Loucy (cell line): Measurements from ENCODE around the gene INSC.

Experiments used
- EZH2phosphoT487 ChIP-seq: fragments of 200-600 bp; IDR thresholded peaks from 2 replicates; pipeline ENCODE4 v1.6.1; 2018; ENCODE audit warnings: antibody characterized with exemption, mild to moderate bottlenecking, moderate library complexity, borderline replicate concordance
- TF ChIP-seq, protein P1 (sequence below): fragments of 200-600 bp; sonication (generic); conservative IDR thresholded peaks from 2 replicates; pipeline ENCODE4 v1.5.1; 2014; ENCODE audit warnings: mild to moderate bottlenecking, antibody characterized with exemption, low read length

DNA sequence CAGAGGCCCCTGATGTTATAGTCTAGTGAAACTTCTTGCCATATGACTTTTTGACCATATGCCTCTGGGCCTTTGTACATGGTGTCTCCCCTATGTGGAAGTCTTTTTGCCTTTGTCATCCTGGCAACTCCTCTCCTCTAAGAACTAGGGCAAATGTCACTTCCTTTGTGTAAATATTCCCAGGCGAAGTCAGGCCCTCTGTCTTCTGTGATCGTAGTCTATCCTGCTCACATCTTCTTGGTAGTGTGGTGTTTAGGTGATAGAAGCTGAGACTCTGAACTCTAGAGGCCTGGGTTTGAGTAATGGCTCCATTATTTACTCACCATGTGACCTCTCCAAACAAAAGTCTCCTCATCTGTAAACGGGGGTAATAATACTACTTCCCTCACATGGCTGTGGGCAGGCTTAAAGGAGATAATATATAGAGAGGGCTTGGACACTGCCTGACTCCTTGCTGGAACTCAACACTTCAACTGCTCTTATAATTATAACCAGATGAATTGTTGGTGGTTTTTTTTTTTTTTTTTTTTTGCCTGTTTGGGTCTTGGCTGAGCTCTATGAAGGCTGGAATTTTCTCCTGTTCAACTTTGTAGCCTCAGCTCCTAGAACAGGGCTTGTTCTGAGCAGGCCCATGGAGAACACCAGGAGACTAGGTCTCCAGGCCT, 43.8 kb downstream of the INSC start:
- TF ChIP-seq, protein P1, sequence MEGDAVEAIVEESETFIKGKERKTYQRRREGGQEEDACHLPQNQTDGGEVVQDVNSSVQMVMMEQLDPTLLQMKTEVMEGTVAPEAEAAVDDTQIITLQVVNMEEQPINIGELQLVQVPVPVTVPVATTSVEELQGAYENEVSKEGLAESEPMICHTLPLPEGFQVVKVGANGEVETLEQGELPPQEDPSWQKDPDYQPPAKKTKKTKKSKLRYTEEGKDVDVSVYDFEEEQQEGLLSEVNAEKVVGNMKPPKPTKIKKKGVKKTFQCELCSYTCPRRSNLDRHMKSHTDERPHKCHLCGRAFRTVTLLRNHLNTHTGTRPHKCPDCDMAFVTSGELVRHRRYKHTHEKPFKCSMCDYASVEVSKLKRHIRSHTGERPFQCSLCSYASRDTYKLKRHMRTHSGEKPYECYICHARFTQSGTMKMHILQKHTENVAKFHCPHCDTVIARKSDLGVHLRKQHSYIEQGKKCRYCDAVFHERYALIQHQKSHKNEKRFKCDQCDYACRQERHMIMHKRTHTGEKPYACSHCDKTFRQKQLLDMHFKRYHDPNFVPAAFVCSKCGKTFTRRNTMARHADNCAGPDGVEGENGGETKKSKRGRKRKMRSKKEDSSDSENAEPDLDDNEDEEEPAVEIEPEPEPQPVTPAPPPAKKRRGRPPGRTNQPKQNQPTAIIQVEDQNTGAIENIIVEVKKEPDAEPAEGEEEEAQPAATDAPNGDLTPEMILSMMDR = no peak
- TF ChIP-seq EZH2phosphoT487 = no peak
